Measurements from ENCODE around the gene ERCC6L.

The ERCC6L gene, protein sequence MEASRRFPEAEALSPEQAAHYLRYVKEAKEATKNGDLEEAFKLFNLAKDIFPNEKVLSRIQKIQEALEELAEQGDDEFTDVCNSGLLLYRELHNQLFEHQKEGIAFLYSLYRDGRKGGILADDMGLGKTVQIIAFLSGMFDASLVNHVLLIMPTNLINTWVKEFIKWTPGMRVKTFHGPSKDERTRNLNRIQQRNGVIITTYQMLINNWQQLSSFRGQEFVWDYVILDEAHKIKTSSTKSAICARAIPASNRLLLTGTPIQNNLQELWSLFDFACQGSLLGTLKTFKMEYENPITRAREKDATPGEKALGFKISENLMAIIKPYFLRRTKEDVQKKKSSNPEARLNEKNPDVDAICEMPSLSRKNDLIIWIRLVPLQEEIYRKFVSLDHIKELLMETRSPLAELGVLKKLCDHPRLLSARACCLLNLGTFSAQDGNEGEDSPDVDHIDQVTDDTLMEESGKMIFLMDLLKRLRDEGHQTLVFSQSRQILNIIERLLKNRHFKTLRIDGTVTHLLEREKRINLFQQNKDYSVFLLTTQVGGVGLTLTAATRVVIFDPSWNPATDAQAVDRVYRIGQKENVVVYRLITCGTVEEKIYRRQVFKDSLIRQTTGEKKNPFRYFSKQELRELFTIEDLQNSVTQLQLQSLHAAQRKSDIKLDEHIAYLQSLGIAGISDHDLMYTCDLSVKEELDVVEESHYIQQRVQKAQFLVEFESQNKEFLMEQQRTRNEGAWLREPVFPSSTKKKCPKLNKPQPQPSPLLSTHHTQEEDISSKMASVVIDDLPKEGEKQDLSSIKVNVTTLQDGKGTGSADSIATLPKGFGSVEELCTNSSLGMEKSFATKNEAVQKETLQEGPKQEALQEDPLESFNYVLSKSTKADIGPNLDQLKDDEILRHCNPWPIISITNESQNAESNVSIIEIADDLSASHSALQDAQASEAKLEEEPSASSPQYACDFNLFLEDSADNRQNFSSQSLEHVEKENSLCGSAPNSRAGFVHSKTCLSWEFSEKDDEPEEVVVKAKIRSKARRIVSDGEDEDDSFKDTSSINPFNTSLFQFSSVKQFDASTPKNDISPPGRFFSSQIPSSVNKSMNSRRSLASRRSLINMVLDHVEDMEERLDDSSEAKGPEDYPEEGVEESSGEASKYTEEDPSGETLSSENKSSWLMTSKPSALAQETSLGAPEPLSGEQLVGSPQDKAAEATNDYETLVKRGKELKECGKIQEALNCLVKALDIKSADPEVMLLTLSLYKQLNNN

GRCh38 chrX:72238721-72239475 lies at the start of gene ERCC6L:
TSS of gene ERCC6L (minus strand) at chrX:72239027. CDS start at chrX:72238911, 116 bp downstream.
- peak; percentile 93 for DNase-seq

GRCh38 chrX:72282302-72282701 lies 43.5 kb upstream of the ERCC6L start:
- DNase-seq = no peak

GRCh38 chrX:72280321-72280845 lies 41.6 kb upstream of the ERCC6L start:
- peak; percentile 26 for DNase-seq

GRCh38 chrX:72276478-72276953 lies 37.7 kb upstream of the ERCC6L start:
- DNase-seq = no peak

DNA sequence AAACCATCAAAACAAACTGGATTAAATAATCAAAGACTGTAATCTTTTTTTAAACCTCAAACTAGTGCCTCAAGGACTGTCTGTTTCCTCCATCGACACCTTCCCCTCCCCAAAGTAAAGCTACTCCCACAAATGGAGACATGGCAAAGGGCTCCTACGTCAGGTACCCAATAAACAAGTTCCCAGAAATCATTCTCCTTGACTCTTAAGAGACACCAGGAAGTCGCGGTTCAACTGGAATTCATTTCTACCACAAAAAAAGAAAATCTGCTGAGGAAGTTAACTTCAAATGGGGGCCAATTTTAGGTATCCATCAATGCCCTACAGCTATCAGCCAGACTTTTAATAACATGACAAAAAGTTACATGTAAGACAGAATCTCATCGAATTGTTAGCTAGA lies 35.7 kb upstream of the ERCC6L start:
- no peak for DNase-seq

DNA sequence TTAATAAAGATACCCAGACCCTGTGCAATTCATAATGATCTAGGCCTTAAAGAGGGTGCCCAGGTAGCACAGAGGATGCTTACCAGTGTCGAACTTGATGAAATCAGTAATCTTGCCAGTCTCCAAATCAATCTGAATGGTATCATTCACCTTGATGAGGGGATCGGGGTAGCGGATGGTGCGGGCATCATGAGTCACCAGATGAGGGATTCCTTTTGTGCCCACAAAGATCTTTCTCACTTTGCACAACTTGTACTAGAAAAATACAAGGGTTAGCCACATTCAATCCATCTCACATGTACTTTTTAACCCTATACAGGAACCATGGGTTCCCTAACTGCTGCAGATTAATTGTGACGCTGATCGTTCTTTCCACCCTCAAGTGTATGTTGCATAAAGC lies 34.9 kb upstream of the ERCC6L start:
- DNase-seq = no peak

- DNase-seq = no peak
These were observed 34.0 kb upstream of the ERCC6L start for GRCh38 chrX:72272868-72273267.

GRCh38 chrX:72271812-72272211 lies 33.0 kb upstream of the ERCC6L start:
- no peak for DNase-seq

DNA sequence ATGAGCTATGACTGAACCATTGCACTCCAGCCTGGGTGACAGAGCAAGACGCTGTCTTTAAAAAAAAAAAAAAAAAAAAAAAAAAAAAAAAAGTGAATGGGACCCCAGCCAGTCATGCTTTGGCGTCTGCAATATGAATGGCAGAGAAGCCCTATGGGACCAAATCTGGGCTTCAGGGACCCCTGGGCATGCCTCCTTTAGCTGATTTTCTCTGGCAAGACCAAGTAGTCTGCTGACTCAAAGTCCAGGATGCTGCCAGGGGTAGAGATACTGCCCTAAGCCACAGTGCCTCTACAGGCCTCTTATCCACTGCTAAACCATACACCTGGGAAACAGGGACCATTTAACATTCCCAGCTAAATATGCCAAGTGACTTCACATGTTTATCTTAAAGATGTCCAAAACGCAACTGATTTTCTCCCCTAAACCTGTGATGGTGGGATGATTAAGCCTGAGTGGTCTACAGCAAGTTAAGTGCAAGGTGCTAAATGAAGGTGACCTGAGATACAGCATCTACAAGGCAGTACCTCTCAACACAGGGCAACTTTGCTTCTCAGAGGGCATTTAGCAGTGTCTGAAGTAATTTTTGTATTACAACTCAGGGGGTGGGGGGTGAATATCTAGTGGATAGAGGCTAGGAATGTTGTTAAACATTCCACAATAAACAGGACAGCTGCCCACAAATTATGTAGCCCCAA lies 32.4 kb upstream of the ERCC6L start:
- no peak for DNase-seq

- DNase-seq = no peak
These were observed 31.6 kb upstream of the ERCC6L start for GRCh38 chrX:72270316-72270866.

DNA sequence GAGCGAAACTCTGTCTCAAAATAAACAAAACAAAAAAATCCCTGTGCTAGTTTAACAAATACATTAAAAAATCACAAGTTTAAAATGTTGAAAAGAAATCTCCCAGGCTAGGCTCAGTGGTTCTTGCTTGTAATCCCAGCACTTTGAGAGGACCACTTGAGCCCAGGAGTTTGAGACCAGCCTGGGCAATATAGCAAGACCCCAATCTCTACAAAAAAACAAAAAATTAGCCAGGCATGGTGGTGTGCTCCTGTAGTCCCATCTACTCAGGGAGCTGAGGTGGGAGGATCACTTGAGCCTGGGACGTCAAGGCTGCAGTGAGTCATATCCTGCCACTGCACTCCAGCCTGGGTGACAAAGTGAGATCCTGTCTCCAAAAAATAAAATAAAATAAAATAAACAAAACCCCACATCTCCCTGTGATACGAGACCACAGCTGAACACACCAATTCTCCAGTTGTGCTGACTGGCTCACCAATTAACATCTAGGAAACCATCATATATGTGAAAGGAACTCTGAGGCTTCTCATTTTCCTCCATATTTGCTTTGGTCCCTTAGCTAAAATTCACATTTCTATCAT lies 30.9 kb upstream of the ERCC6L start:
- no peak for DNase-seq

DNA sequence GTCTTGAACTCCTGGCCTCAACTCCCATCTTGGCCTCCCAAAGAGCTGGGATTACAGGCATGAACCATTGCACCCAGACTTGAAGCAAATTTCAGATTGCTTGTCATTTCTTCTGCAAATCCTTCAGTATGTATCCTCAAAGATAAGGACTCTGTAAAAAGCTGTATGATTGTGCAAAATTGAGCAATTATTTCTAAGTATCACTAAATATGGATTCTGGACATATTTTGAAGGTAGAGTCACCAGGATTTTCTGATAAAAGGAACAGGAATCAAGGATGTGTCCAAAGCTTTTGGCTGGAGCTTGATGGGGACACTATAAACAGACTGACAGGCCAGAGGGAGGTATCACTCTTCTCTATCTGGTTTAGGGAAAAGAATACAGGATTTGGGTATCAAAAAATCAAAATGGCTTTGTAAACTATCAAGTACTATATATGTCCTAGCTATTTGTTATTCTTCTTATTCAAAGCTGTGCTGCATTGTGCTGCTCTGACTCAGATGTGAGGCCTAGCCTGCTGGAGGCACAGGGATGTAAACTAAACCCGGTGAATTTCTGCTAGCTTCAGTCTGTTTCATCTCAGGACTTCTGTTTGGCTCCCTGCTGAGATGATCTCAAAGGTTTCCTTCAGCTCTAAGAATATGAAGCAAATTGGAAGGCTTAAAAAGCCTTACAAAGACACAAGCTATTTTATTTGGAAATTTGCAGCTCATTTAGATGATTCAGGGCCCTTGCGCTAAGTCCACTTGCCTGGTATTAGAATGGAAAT lies 30.0 kb upstream of the ERCC6L start:
- DNase-seq = no peak

- no peak for DNase-seq
These were observed 26.4 kb upstream of the ERCC6L start for GRCh38 chrX:72265263-72265662.

DNA sequence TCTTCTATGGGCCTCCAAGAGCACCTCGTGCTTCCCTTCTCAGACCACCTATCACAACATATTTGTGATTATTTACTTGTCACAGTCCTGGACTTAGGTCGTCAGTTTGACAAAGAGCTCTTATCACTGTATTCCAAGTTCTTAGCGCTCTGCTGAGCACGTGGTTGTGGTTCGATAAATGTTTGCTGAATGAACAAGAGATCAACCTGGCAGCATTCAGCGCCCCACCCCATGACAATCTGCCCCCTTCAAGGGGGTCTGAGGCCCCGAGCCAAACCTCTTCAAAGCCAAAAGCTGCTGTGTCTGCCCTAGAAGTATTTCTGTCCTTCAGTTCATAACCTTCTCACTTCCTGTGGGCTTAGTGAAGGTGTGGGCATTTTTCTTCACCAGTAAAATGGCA lies 23.2 kb upstream of the ERCC6L start:
- DNase-seq = no peak

GRCh38 chrX:72260448-72260847 lies 21.6 kb upstream of the ERCC6L start:
- no peak for DNase-seq

- DNase-seq = no peak
These were observed 19.3 kb upstream of the ERCC6L start for GRCh38 chrX:72258174-72258573.

- DNase-seq = no peak
These were observed 17.0 kb upstream of the ERCC6L start for GRCh38 chrX:72255864-72256263.

- no peak for DNase-seq
These were observed 16.6 kb upstream of the ERCC6L start for GRCh38 chrX:72255445-72255844.

GRCh38 chrX:72254816-72255215 lies 16.0 kb upstream of the ERCC6L start:
- DNase-seq = no peak

- DNase-seq = no peak
These were observed 14.9 kb upstream of the ERCC6L start for GRCh38 chrX:72253686-72254085.

Measured in OCI-M1 (cell line).